Peyer's patch (tissue), 4 donors: ENCODE results near the gene MASP1.

Experiments
- CTCF ChIP-seq, 6 experiments: fragments of 450-650 bp in 4 of 6; fragments of 200-600 bp in 2 of 6; sonication (generic) in 1 of 6; IDR thresholded peaks; one replicate each; pipeline ENCODE4 v1.5.1; 2017 to 2019; ENCODE audit warnings: antibody characterized with exemption in 6 of 6, mild to moderate bottlenecking in 3 of 6, moderate library complexity in 1 of 6
- POLR2A ChIP-seq, 2 donors: fragments of 450-650 bp; IDR thresholded peaks; one replicate each; pipeline ENCODE4 v1.5.1; 2017; ENCODE audit warnings: antibody characterized with exemption in 2 of 2, mild to moderate bottlenecking in 2 of 2, moderate library complexity in 2 of 2

- TF ChIP-seq POLR2A (IDR thresholded peaks at IDR 0.05) (no peak), CTCF (IDR thresholded peaks at IDR 0.05) (no peak)
These were observed 83.4 kb downstream of the MASP1 start for GRCh38 chr3:187208159-187208558.
